Glutamatergic neuron (in vitro differentiated cells): Measurements from ENCODE around the gene RNF182. TPM values are rescaled to one million over a fixed set of nuclear protein-coding genes. Genes with fewer than 3 reads are reported as not detected.
"Not testable (repeated sequence)": the region's sequence is repeated elsewhere in the genome, so short reads cannot be mapped to it uniquely, and the experiment has no call there.

Source experiments
- DNase-seq: peaks from one replicate; pipeline ENCODE4 v3.0.0; 2022
- H3K27ac Mint-ChIP-seq: one replicate; pipeline ENCODE4 v1.8.0; 2020; ENCODE audit warnings: mild to moderate bottlenecking, mixed read lengths, inconsistent platforms; ENCODE audit not compliant: unreplicated experiment
- H3K27me3 Mint-ChIP-seq: one replicate; pipeline ENCODE4 v1.8.0; 2020; ENCODE audit warnings: mild to moderate bottlenecking, moderate library complexity, mixed read lengths, inconsistent platforms; ENCODE audit not compliant: unreplicated experiment
- H3K36me3 Mint-ChIP-seq: one replicate; pipeline ENCODE4 v1.8.0; 2020; ENCODE audit warnings: mild to moderate bottlenecking, mixed read lengths, inconsistent platforms; ENCODE audit not compliant: unreplicated experiment
- H3K4me1 Mint-ChIP-seq: one replicate; pipeline ENCODE4 v1.8.0; 2020; ENCODE audit warnings: mild to moderate bottlenecking, low read depth, mixed read lengths, inconsistent platforms; ENCODE audit not compliant: unreplicated experiment
- H3K4me3 Mint-ChIP-seq: one replicate; pipeline ENCODE4 v1.8.0; 2020; ENCODE audit warnings: mild to moderate bottlenecking, mixed read lengths, inconsistent platforms; ENCODE audit not compliant: unreplicated experiment
- H3K9me3 Mint-ChIP-seq: one replicate; pipeline ENCODE4 v1.8.0; 2020; ENCODE audit warnings: mild to moderate bottlenecking, moderate library complexity, mixed read lengths, inconsistent platforms; ENCODE audit not compliant: unreplicated experiment
- total RNA-seq: library from RNA; stranded (reverse); fragmentation: NEBNext Ultra II Directional; extraction: Animal tissue kit (Norgen Biotek cat#: 25700); gene quantifications from one replicate; pipeline ENCODE4 v1.2.1, GENCODE V29; 2021; ENCODE audit not compliant: unreplicated experiment
- TF ChIP-seq, protein P1 (sequence below): fragments of 200-600 bp; sonication (generic); IDR thresholded peaks from one replicate; pipeline ENCODE4 v1.5.0; 2021; ENCODE audit not compliant: partially characterized antibody, unreplicated experiment

Gene RNF182
- total RNA-seq, 1 donor from 2014 or later = 1.8 TPM

DNA sequence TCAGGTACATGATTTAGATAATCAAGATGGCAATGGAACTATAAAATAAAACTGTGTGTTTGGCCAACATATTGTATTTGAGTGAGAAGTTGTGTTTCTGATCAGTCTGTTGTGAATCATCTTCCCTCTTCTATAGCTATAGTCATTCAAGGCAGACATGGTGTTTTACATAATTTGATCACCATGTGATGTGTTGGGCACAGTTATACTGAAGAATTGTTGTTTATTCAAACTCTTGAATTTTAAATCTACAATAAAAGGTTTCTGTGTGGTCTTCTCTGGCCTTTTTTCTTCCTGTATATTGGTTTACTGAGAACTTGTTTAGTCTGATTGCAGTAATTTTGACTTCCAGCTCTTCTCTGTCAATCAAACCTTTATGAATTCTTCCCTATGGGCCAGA is 4.4 kb downstream of the RNF182 start:
- Mint-ChIP-seq H3K4me3 (no peak overlapping the region), H3K9me3 (peaks cover 3% of the 10 kb centered on the region), H3K27me3 (peaks cover 9% of the 10 kb centered on the region), H3K4me1 (no peaks in the 10 kb centered on the region), H3K27ac (no peak overlapping the region), H3K36me3 (no peaks in the 10 kb centered on the region)
- DNase-seq = no peak
- TF ChIP-seq, protein P1, sequence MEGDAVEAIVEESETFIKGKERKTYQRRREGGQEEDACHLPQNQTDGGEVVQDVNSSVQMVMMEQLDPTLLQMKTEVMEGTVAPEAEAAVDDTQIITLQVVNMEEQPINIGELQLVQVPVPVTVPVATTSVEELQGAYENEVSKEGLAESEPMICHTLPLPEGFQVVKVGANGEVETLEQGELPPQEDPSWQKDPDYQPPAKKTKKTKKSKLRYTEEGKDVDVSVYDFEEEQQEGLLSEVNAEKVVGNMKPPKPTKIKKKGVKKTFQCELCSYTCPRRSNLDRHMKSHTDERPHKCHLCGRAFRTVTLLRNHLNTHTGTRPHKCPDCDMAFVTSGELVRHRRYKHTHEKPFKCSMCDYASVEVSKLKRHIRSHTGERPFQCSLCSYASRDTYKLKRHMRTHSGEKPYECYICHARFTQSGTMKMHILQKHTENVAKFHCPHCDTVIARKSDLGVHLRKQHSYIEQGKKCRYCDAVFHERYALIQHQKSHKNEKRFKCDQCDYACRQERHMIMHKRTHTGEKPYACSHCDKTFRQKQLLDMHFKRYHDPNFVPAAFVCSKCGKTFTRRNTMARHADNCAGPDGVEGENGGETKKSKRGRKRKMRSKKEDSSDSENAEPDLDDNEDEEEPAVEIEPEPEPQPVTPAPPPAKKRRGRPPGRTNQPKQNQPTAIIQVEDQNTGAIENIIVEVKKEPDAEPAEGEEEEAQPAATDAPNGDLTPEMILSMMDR = no peak

DNA sequence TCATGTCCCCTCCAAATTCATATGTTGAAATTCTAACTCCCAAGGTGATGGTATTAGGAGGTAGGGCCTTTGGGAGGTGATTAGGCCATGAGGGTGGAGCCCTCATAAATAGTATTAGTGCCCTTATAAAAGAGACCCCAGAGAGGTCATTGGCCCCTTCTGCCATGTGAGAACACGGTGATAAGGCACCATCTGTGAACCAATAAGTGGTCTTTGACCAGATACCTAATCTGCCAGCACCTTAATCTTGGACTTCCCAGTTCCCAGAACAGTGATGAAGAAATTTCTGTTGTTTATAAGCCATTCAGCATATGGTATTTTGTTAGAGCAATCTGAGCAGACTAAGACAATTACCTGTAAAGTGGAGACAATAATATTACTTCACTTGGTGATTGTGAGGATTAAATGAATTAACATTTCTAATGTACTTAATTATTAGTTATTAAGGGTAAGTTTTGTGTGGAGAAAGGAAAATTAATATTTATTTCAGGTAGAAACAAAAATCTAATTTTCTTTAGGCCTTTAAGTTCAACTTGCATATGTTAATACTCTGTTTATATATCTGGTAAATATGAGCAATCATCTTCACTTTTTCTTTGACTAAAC is 7.1 kb downstream of the RNF182 start:
- H3K36me3 Mint-ChIP-seq = no peaks in the 10 kb centered on the region
- no peaks in the 10 kb centered on the region for H3K27me3 Mint-ChIP-seq
- no peak for DNase-seq
- TF ChIP-seq, protein P1 = no peak
- H3K4me3 Mint-ChIP-seq = no peak overlapping the region
- no peaks in the 10 kb centered on the region for H3K9me3 Mint-ChIP-seq
- H3K27ac Mint-ChIP-seq = no peak overlapping the region
- H3K4me1 Mint-ChIP-seq = no peaks in the 10 kb centered on the region

DNA sequence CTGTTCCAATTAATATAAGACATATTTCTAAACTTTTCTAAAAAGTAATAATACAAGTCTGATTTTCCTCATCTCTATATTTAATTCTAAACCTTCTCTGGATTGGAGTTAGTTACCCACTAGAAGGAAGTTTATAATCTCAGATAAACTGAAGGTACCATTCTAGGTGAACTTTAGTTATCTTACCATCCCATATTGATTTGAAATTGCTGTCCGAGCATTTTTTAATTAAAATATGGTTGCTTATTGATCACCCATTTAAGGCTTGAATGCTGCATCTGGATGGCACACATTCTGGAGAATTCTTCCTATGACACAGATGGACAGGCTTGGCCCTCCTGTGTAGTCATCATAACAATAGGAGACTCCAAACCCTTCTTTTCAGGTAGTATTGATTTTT is 8.0 kb downstream of the RNF182 start:
- Mint-ChIP-seq H3K27me3 (no peaks in the 10 kb centered on the region), H3K4me1 (no peaks in the 10 kb centered on the region), H3K4me3 (no peak overlapping the region), H3K9me3 (no peaks in the 10 kb centered on the region), H3K27ac (no peak overlapping the region), H3K36me3 (no peaks in the 10 kb centered on the region)
- DNase-seq = no peak
- TF ChIP-seq, protein P1 = no peak

DNA sequence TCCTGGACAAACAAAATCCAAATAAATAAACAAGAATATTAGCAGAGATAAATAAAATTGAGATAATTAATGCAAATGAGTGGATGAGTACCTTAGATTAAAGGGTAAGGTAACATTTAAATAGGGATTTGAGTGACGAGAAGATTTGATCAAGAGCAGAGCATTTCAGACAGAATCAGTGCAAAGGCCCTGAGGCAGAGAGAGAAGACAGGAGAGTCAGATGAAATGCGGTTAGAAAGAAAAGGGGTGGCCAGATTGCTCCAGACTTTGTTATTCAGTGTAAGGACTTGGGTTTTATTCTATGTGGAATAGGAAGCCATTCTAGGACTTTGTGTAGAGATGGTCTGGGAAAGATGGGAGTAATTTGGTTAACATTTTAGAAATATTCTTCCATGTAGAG is 10.0 kb downstream of the RNF182 start:
- Mint-ChIP-seq H3K4me1 (no peaks in the 10 kb centered on the region), H3K27ac (no peak overlapping the region), H3K9me3 (no peaks in the 10 kb centered on the region), H3K27me3 (no peaks in the 10 kb centered on the region), H3K36me3 (no peaks in the 10 kb centered on the region), H3K4me3 (no peak overlapping the region)
- TF ChIP-seq, protein P1 = no peak
- no peak for DNase-seq

DNA sequence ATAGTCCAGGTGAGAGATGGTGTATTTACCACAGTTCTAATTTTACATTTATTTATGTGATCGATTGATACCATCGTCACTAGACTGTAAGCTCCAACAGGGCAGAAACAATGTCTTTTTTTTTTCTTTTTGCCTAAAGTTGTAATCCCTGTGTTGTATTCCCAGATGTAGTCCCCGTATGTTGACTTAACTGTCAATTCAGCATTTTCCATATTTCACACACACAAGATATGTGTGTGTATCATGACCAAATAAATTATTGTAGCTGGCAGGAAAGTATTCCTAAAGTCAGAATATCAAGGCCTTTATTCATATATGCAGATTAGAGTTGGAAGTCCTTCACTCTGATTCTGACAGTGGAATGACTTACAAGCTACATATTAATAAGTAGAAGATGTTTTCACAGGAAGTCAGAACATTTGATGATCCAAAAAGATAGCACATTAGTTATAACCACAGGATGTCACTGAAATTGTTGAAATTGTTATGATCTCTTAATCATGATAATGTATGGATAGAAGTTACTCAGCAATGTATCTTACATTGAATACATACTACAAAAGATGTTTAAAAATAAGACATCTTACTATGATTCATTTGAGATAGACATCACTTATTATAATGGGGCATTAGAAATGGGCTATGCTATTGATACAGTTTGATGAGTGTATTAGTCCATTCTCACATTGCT is 10.6 kb downstream of the RNF182 start:
- no peak overlapping the region for H3K4me3 Mint-ChIP-seq
- no peak overlapping the region for H3K27ac Mint-ChIP-seq

DNA sequence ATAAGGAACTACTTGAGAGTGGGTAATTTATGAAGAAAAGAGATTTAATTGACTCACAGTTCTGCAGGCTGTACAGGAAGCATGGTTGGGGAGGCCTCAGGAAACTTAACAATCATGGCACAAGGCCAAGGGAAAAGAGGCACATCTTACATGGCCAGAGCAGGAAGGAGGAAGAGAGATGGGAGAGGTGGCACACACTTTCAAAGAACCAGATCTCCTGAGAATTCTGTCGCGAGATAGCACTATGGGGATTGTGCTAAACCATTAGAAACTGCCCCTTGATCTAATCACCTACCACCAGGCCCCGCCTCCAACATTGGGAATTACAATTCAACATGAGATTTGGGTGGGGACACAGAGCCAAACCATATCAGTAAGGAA is 11.1 kb downstream of the RNF182 start:
- not testable (repeated sequence) for H3K4me3 Mint-ChIP-seq, H3K27me3 Mint-ChIP-seq, DNase-seq, H3K9me3 Mint-ChIP-seq, H3K4me1 Mint-ChIP-seq, H3K36me3 Mint-ChIP-seq, H3K27ac Mint-ChIP-seq

More for the DNA sequence above, 10.6 kb downstream of the RNF182 start:
- DNase-seq = no peak
- Mint-ChIP-seq H3K9me3 (no peaks in the 10 kb centered on the region), H3K27me3 (no peaks in the 10 kb centered on the region), H3K4me1 (no peaks in the 10 kb centered on the region), H3K36me3 (no peaks in the 10 kb centered on the region)
- TF ChIP-seq, protein P1 = no peak
